ENCODE measurements around the gene NXPH3.

DNA sequence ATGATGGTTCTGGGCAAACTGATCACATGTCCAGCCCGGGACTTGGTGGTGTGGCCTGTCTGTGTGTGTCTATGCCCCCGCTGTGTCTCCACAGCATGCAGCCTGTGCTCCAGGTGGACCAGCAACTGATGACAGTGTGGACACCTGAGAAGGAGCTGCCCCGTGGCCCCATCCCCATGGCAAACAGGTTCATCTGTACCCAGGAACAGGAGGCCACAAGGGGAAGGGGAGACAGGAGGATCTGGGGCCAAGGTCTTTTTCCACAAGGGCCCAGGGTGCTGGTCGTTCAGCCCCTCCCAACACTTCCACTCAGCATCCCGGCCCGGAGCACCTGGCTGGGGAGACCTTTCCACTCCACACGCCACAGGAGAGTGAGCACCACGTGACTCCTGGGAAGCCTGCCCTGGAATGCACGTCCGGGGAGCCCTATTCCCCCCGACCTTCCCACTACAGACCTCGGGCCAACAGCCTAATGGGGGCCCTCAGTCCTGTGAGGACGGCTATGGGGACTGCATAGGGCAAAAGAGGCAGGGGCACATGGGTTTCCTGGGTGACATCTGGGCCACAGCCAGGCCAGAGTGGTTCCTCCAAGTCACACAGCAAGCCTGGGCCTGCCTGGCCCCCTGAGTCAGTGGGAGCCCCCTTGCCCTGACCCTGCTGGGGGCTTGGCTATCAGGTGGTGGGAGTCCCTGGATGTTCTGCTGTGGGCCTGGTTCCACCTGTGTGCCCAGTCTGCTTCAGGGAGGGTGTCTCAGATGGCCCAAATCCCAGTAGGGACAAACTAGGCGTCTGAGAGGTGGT lies 20.8 kb upstream of the NXPH3 start:
- TF ChIP-seq, protein P1, sequence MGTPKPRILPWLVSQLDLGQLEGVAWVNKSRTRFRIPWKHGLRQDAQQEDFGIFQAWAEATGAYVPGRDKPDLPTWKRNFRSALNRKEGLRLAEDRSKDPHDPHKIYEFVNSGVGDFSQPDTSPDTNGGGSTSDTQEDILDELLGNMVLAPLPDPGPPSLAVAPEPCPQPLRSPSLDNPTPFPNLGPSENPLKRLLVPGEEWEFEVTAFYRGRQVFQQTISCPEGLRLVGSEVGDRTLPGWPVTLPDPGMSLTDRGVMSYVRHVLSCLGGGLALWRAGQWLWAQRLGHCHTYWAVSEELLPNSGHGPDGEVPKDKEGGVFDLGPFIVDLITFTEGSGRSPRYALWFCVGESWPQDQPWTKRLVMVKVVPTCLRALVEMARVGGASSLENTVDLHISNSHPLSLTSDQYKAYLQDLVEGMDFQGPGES (IDR thresholded peaks at IDR 0.05; ENCODE audit: low read depth, low read length), result no peak
- TF ChIP-seq TEAD4 (IDR thresholded peaks at IDR 0.05; ENCODE audit: borderline replicate concordance, insufficient read depth) (no peak), RFX5 (IDR thresholded peaks at IDR 0.05; ENCODE audit: low read length) (no peak), SIN3A (IDR thresholded peaks at IDR 0.05; ENCODE audit: borderline replicate concordance, low read depth, low read length) (no peak)
- TF ChIP-seq, protein P2, sequence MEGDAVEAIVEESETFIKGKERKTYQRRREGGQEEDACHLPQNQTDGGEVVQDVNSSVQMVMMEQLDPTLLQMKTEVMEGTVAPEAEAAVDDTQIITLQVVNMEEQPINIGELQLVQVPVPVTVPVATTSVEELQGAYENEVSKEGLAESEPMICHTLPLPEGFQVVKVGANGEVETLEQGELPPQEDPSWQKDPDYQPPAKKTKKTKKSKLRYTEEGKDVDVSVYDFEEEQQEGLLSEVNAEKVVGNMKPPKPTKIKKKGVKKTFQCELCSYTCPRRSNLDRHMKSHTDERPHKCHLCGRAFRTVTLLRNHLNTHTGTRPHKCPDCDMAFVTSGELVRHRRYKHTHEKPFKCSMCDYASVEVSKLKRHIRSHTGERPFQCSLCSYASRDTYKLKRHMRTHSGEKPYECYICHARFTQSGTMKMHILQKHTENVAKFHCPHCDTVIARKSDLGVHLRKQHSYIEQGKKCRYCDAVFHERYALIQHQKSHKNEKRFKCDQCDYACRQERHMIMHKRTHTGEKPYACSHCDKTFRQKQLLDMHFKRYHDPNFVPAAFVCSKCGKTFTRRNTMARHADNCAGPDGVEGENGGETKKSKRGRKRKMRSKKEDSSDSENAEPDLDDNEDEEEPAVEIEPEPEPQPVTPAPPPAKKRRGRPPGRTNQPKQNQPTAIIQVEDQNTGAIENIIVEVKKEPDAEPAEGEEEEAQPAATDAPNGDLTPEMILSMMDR (IDR thresholded peaks at IDR 0.05), result no peak

All from SK-N-SH (cell line).